Heart right ventricle (tissue), 16 donors: ENCODE data around the gene CUL4A. TPM values are rescaled to one million over a fixed set of nuclear protein-coding genes. Genes with fewer than 3 reads are reported as not detected.

Experiments used
- ATAC-seq, 8 donors: fragments of 200-7000 bp; cut with Tn5 transposase; one replicate each; pipeline ENCODE4 v1.9.1; 2020; ENCODE audit warnings: mild to moderate bottlenecking in 8 of 8, moderate library complexity in 8 of 8, moderate number of reproducible peaks in 1 of 8
- DNase-seq, 2 donors: peaks; one replicate each; pipeline ENCODE4 v3.0.0-alpha.2; 2020
- H3K27ac ChIP-seq, 10 donors: fragments of 200-600 bp; sonication (generic) in 2 of 10; one replicate each; pipeline versions ENCODE4 v1.5.0 to v1.8.0; 2020 to 2022; ENCODE audit warnings: mild to moderate bottlenecking in 3 of 10
- H3K27me3 ChIP-seq, 7 donors: fragments of 200-600 bp; one replicate each; pipeline ENCODE4 v1.8.0; 2021 to 2022; ENCODE audit warnings: mild to moderate bottlenecking in 2 of 7
- H3K36me3 ChIP-seq, 9 donors: fragments of 200-600 bp; sonication (generic) in 1 of 9; one replicate each; pipeline versions ENCODE4 v1.5.0 to v1.8.0; 2020 to 2022; ENCODE audit warnings: mild to moderate bottlenecking in 2 of 9
- H3K4me1 ChIP-seq, 9 donors: fragments of 200-600 bp; sonication (generic) in 1 of 9; one replicate each; pipeline versions ENCODE4 v1.5.0 to v1.8.0; 2020 to 2022; ENCODE audit warnings: mild to moderate bottlenecking in 4 of 9
- H3K4me3 ChIP-seq, 10 donors: fragments of 200-600 bp; sonication (generic) in 2 of 10; one replicate each; pipeline versions ENCODE4 v1.5.0 to v1.8.0; 2020 to 2022; ENCODE audit warnings: mild to moderate bottlenecking in 7 of 10, moderate library complexity in 2 of 10
- H3K9me3 ChIP-seq, 11 donors: fragments of 200-600 bp in 10 of 11; sonication (generic) in 2 of 11; one replicate each; pipeline versions ENCODE4 v1.5.0 to v1.8.0; 2013 to 2022; ENCODE audit warnings: mild to moderate bottlenecking in 2 of 11, control low read depth in 1 of 11, moderate library complexity in 1 of 11
- CTCF ChIP-seq, 9 donors: fragments of 200-600 bp; sonication (generic) in 2 of 9; IDR thresholded peaks; one replicate each; pipeline versions ENCODE4 v1.5.0 to v1.8.0; 2021 to 2022; ENCODE audit warnings: antibody characterized with exemption in 9 of 9, mild to moderate bottlenecking in 5 of 9, moderate library complexity in 1 of 9
- WGBS, 2 donors: extraction: QIAGEN DNeasy Blood & Tissue Kit; methylation state at CpG; one replicate each; pipeline ENCODE4 v1.1.7; 2013; ENCODE audit warnings: inconsistent platforms in 1 of 2; 5-methylcytosine and 5-hydroxymethylcytosine counted together
- intact Hi-C, 10 donors: fragments of 100-400 bp; cut with DNase I; formaldehyde crosslinking; loops; one replicate each; pipeline versions ENCODE4 v1.11.1 to v1.14.2; 2022
- polyA plus RNA-seq, 2 donors: library from polyadenylated mRNA; stranded (reverse); fragments of 200-250 nt; gene quantifications; one replicate each; pipeline ENCODE4 v1.2.3, GENCODE V29; 2013
- total RNA-seq, 10 donors: library from RNA; stranded (reverse); fragmentation: NEBNext Ultra II Directional in 3 of 10; extraction: Animal tissue kit (Norgen Biotek cat#: 25700) in 3 of 10; gene quantifications; one replicate each; pipeline versions ENCODE4 v1.2.1 to v1.2.4, GENCODE V29; 2021 to 2023
- donor health status: Arrhythmogenic right ventricular cardiomyopathy.
- donor health status: ischemic (EF 13 %, LVEDD 7.1; RV severe dilation, severe dysfunction).
- donor health status: healthy with polysubstance abuse.
- donor health status: DM: no; HTN: yes; CAD: no.
- donor health status: DM: no; HTN: no; CAD: no.
- donor health status: ischemic (EF 25% LVEDD 6.9; RV normal size, moderate dysfunction).
- donor health status: ischemic (EF 25% LVEDD 5.7; RV mildly dilated, moderate dysfunction).
- donor health status: healthy.
- donor health status: DM: yes; HTN: yes; CAD: no.
- donor health status: Ischemic cardiomyopathy.
- donor health status: ischemic (EF 35%, LVEDD 5.7; RV mildly dilated, moderate dysfunction).
- donor health status: nonischemic (EF 11% LVEDD 7.7; RV severe dilation, severe dysfunction).
- donor health status: DM: yes; HTN: yes; CAD: no.
- donor health status: PGD.
- donor health status: ischemic (EF 29% LVEDD 5.4; RV normal size, mild dysfunction).
- donor health status: nonischemic (EF 23%, LVEDD 6.1; RV moderate dilation, normal function).

CUL4A gene
- total and polyA plus RNA-seq, 12 donors = 35.8 to 141 (median 110) TPM

DNA sequence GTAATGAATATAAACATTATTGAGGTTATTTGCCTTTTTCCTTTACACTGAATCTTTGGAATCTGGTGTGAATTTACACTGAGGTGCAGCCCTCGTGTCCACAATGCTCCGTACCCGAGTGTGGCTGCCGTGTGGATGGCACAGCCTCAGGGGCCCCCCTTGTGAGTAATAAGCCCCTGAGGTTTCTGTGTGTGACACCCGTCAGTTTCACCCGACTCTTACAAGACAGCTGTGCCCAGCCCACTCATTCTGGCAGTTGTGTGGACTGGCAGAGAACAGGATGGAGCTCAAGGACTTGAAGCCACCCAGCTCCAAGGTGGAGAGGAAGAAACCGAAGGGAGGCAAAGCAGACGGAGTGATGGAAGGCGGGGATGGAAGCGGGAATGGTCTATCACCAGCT is 43.1 kb upstream of the CUL4A start:
- Histone ChIP-seq H3K4me3 (no peak overlapping the region), H3K9me3 (peaks cover 0 to 5% (median 0%) of the 10 kb centered on the region in 11 donors), H3K27ac (no peak overlapping the region), H3K4me1 (peaks cover 0 to 17% (median 0%) of the 10 kb centered on the region in 9 donors), H3K27me3 (peaks cover 0 to 13% (median 7%) of the 10 kb centered on the region in 7 donors), H3K36me3 (peaks cover 0 to 20% (median 0%) of the 10 kb centered on the region in 9 donors)
- intact Hi-C loops = no loop called here
- TF ChIP-seq CTCF (IDR thresholded peaks at IDR 0.05) = no peak
- DNase-seq (no peak), ATAC-seq (no peak)
- 85 to 92% methylated on average over 10 of the region's 10 CpGs for WGBS, 2 donors

- intact Hi-C loops = no loop called here
- H3K27ac ChIP-seq = no peak overlapping the region
- TF ChIP-seq CTCF (IDR thresholded peaks at IDR 0.05) = no peak
- H3K4me3 ChIP-seq = no peak overlapping the region
- peaks cover 0 to 17% (median 0%) of the 10 kb centered on the region in 9 donors for H3K4me1 ChIP-seq
- peaks cover 0 to 25% (median 3%) of the 10 kb centered on the region in 9 donors for H3K36me3 ChIP-seq
- WGBS, 2 donors = 70 to 76% methylated on average over 5 of the region's 5 CpGs
- DNase-seq = no peak
- ATAC-seq = no peak
- H3K9me3 ChIP-seq = peaks cover 0 to 5% (median 0%) of the 10 kb centered on the region in 11 donors
- peaks cover 0 to 9% (median 3%) of the 10 kb centered on the region in 7 donors for H3K27me3 ChIP-seq
Observed at GRCh38 chr13:113166681-113167080, 42.7 kb upstream of the CUL4A start.

DNA sequence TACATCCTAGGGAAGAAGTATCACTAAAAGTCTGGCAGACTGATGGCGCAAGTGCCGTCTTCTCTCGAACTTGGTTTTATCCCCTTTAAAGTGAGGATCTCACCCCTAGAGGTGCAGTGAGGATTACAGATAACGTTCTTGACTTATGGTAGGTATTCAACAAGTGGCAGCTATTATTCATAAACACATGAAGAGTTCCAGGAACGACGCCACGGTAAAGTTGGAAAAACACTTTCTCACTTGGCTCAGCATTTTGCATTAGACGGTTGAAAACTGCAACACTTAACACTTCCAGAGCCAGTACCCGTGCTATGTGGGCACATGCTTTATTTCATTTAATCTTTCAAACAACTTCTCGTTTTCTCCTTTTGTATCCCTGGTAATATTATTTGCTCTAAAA is 42.3 kb upstream of the CUL4A start:
- no peak for ATAC-seq
- Histone ChIP-seq H3K36me3 (peaks cover 0 to 29% (median 5%) of the 10 kb centered on the region in 9 donors), H3K9me3 (peaks cover 0 to 5% (median 0%) of the 10 kb centered on the region in 11 donors), H3K4me1 (peaks cover 0 to 17% (median 0%) of the 10 kb centered on the region in 9 donors), H3K4me3 (no peak overlapping the region), H3K27ac (no peak overlapping the region), H3K27me3 (peaks cover 0 to 9% (median 3%) of the 10 kb centered on the region in 7 donors)
- no peak for TF ChIP-seq CTCF (IDR thresholded peaks at IDR 0.05)
- no peak for DNase-seq
- WGBS, 2 donors = 84 to 85% methylated on average over 10 of the region's 10 CpGs
- intact Hi-C loops = no loop called here

DNA sequence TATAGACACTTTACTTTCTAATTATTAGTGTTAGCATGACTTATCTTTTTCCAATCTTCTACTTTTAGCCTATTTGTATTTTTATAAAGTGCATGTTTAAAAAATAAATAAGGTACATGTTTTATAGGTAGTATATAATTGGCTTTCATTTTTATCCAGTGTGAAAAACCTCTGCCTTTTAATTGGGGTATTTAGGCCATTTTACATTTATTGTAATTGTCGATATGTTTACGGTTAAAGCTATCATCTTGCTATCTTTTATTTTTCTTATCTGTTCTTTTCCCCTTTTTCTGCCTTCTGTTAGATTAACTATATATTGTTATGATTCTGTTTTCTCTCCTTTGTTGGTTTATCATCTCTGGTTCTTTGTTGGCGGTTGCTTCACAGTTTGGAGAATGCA is 41.8 kb upstream of the CUL4A start:
- Histone ChIP-seq H3K4me1 (peaks cover 0 to 17% (median 0%) of the 10 kb centered on the region in 9 donors), H3K9me3 (peaks cover 0 to 5% (median 0%) of the 10 kb centered on the region in 11 donors), H3K4me3 (no peak overlapping the region), H3K27me3 (peaks cover 0 to 9% (median 3%) of the 10 kb centered on the region in 7 donors), H3K36me3 (peaks cover 0 to 34% (median 5%) of the 10 kb centered on the region in 9 donors), H3K27ac (no peak overlapping the region)
- TF ChIP-seq CTCF (IDR thresholded peaks at IDR 0.05) = no peak
- no peak for DNase-seq
- WGBS, 2 donors = 98 to 99% methylated on average over 3 of the region's 3 CpGs
- ATAC-seq = no peak
- intact Hi-C loops = no loop called here
